Measurements from ENCODE around the gene USF3.
"Not testable (repeated sequence)": the region's sequence is repeated elsewhere in the genome, so short reads cannot be mapped to it uniquely, and the experiment has no call there.

USF3 gene

DNA sequence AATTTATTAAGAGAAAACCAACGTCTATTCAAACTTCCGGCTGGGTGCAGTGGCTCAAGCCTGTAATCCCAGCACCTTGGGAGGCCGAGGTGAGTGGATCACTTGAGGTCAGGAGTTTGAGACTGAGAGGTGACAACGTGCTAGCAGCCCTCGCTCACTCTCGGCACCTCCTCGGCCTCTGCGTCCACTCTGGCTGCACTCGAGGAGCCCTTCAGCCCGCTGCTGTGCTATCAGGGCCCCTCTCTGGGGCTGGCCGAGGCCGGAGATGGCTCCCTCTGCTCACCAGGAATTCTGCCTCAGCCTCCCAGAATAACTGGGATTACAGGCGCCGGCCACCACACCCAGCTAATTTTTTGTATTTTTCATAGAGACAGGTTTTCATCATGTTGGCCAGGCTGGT lies 58.7 kb downstream of the USF3 start:
- FAIRE-seq: no peak
- TF ChIP-seq POLR2AphosphoS5 (IDR thresholded peaks at IDR 0.05; ENCODE audit: low read depth, low read length) (no peak), POLR2A (IDR thresholded peaks at IDR 0.05; ENCODE audit: low read depth, low read length) (no peak), TAF1 (IDR thresholded peaks at IDR 0.05; ENCODE audit: borderline replicate concordance, low read depth, low read length) (no peak)
- DNase-seq (ENCODE audit: insufficient read length): no peak

DNA sequence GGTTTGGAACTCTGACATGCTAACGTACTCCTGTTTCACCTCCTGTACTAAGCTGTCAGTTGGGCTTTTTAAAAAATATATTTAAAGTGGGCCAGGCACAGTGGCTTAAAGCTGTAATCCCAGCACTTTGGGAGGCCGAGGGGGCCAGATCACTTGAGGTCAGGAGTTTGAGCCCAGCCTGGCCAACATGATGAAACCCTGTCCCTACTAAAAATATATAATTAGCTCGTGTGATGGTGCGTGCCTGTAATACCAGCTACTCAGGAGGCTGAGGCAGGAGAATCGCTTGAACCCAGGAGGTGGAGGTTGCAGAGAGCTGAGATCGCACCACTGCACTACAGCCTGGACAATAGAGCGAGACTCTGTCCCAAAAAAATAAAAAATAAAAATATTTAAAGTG lies 60.4 kb downstream of the USF3 start:
- DNase-seq (ENCODE audit: insufficient read length); FAIRE-seq: not testable (repeated sequence)

DNA sequence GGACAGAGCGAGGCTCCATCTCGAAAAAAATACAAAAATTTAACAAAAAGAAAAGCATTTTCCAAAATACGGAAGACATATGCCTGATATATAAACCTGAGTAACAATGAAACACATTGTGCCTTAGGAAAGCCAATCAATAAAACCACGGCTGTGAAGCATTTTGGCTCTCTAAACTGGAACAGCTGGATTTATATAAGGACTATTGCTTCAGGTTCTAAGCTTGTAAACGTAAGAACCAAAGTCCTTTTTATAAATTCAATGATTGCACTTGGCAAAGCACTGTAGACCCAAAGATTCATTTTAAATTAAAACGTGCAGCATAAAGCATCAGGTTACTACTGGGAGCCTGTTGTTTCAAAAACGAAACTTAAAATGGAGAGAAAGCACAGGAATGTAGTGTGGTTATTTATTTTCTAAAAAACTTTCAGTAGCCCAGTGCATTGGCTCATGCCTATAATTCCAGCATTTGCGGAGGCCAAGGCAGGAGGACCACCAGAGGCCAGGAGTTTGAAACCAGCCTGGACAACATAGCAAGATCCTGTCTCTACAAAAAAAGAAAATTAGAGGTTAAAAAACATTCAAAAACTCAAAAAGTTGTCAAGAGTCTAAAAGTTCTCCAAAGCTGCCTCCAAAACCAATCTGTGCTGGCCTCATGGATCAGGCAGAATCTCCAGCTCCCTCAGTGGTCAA lies 61.5 kb downstream of the USF3 start:
- DNase-seq (ENCODE audit: insufficient read length): no peak
- no peak for FAIRE-seq

DNA sequence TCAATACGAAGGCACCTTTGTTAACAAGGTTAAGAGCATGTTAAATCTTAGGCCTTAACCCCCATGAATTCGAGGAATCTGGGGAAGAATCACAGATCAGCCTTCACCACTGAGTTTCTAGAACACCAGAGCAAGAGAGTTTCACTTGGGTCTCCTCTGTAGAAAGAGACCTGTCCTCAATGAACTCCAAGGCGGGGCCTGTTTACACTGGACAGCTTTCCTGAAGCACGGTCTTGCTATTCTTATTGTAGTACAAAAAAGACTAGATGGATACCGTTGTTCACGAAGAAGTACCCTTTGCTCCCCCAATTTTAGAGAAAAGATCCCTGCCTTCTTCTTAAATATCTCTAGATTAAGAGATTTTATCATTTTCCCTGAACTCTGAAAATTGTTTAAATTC lies 64.9 kb downstream of the USF3 start:
- DNase-seq (ENCODE audit: insufficient read length) (no peak), FAIRE-seq (no peak)
- no peak for TF ChIP-seq TAF1 (IDR thresholded peaks at IDR 0.05; ENCODE audit: borderline replicate concordance, low read depth, low read length)
- no peak for TF ChIP-seq POLR2AphosphoS5 (IDR thresholded peaks at IDR 0.05; ENCODE audit: low read depth, low read length)
- no peak for TF ChIP-seq POLR2A (IDR thresholded peaks at IDR 0.05; ENCODE audit: low read depth, low read length)

More for the DNA sequence above, 61.5 kb downstream of the USF3 start:
- no peak for TF ChIP-seq POLR2AphosphoS5 (IDR thresholded peaks at IDR 0.05; ENCODE audit: low read depth, low read length)

DNA sequence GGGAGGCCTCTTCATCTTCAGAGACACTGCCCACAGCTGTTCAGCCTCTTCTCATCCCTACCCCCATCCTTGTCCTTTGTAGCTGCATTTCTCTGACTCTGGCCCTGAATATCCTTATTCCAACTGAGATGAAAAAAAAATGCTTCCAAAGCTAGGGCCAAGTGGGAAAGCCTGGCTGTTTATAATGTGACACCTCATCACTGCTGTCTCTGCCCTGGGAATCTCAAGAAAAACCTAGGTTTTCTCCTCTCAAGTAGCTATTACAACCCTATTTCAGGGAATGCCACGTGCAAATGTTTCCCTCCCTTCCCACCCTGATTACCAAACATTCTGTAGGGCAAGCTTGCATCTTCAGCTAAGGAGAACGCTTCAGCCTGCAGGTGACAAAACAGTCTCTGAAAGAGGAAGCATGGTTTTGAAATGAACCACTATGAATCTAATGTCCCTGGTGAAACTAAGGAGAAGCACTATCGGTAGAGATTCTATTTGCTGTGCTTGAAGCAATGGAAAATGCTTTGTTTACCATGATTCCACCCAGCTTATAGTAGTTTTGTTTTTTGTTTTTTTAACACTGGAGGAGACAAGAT lies 65.4 kb downstream of the USF3 start:
- FAIRE-seq: no peak
- no peak for DNase-seq (ENCODE audit: insufficient read length)
- TF ChIP-seq TAF1 (IDR thresholded peaks at IDR 0.05; ENCODE audit: borderline replicate concordance, low read depth, low read length) (no peak), POLR2AphosphoS5 (IDR thresholded peaks at IDR 0.05; ENCODE audit: low read depth, low read length) (no peak), POLR2A (IDR thresholded peaks at IDR 0.05; ENCODE audit: low read depth, low read length) (no peak)

DNA sequence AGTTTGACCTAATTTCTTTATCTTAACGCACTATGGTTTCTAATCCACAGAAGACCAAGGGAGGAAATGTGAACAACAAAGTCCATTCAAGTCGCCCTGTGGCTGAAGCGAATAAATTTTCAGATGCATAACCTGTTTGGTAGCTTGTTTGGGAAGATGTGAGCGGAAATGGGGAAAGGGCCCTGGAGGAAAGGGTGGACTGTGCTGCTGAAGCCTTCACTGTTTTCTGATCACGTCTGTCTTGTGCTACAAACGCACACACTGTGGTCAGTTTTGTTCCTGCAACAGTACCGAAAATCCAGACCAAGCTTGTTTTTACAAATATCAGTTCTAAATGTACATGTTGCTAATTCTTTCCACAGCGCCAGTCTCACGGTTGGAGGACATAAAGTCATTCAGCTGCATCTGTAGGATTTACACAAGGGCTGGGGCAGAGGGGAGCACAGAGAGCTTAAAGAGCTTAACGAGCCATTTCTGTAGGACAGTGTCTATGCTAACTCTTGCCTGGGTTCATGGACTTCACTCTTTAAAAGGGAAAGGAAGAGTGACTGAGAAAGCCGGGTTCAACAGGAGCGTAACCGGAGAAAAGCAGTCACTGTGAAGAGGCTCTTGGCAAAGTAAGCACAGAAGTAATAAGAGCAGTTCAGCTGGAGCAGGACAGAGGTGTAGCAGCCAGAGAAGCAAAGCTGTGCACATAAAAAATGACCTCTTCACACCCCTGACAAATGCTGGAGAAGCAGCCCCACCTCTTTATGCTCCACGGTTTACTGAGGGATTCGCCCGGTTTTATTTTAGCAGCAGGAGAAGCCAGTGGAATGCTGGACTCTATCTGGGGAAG lies 66.6 kb downstream of the USF3 start:
- FAIRE-seq (no peak), DNase-seq (ENCODE audit: insufficient read length) (no peak)
- TF ChIP-seq TAF1 (IDR thresholded peaks at IDR 0.05; ENCODE audit: borderline replicate concordance, low read depth, low read length): no peak
- TF ChIP-seq POLR2AphosphoS5 (IDR thresholded peaks at IDR 0.05; ENCODE audit: low read depth, low read length): no peak
- no peak for TF ChIP-seq POLR2A (IDR thresholded peaks at IDR 0.05; ENCODE audit: low read depth, low read length)

DNA sequence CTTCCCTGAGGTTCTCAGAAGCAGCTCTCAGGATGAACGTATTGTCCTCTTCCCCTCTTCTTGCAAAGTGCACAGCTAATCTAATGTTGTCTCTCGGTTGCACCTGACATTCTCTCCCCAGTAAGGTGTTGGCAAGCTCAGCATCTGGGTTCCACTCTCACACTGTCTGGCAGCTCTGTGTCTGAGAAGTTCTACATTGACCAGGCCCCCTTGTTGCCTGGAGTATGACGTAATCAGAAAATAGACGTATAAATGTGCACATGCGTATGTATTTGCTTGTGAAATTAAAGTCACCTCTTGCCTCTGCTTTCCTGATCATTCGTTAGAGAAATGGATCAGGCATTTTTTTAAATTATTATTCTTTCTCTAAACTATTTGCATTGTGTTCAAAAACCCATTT lies 67.7 kb downstream of the USF3 start:
- TF ChIP-seq POLR2A (IDR thresholded peaks at IDR 0.05; ENCODE audit: low read depth, low read length) (no peak), POLR2AphosphoS5 (IDR thresholded peaks at IDR 0.05; ENCODE audit: low read depth, low read length) (no peak), TAF1 (IDR thresholded peaks at IDR 0.05; ENCODE audit: borderline replicate concordance, low read depth, low read length) (no peak)
- no peak for DNase-seq (ENCODE audit: insufficient read length)
- no peak for FAIRE-seq

DNA sequence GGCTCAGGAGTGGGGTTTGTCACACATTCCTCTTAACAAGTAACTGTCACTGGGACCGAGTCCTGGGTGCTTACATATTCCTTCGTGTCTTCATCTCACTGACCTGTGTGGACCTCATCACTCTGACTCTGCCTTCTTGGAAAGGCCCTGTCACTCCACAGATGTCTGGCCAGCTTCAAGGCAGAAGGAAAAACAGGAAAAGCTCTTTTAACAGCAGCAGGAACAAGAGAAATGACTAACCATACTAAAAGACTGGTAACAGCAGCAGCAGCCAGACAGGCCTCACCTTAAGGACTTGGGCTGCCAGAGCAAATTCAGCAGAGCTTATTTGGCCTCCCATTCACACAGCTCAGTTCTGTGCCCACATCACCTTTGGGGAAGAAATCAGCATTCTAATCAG lies 68.1 kb downstream of the USF3 start:
- no peak for DNase-seq (ENCODE audit: insufficient read length)

DNA sequence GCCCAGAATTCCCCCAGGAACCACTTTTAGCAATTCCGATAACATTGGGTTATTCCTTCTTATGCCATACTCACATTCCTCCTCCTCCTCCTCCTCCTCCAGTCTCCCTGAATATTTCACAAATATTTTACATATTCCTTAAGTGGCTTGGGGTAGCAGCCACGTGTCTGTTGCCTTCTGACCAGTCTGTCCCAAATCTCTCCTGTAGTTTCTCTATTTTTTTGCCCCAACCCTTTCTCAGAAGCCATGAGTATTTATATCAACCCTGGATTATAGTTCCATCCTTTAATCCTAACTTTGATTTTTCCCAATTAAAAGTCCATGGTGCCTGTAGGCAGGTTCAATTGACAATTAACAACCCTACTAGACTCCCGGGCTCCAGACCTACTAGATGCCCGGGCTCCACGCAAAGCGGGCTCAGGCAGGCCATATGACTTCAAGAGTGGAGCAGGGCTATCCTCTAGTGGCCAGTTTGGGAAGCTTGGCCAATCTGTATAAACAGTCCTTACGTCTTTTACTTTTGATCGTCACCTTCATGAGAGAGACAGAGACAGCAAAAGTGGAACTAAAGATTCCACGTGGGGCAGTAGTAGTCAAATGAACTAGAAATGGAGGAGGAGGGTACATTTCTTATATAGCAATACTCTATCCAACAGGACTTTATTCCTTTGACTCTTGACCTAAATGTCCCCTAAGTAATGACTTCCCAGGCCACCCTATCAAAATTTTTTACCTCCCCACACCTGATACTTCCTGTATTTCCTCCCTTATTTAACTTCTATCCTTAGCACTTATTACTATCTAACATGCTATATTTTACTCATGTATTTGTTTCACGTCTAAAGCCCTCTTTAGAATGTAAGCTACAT lies 69.7 kb downstream of the USF3 start:
- no peak for FAIRE-seq

More for the DNA sequence above, 68.1 kb downstream of the USF3 start:
- no peak for TF ChIP-seq POLR2A (IDR thresholded peaks at IDR 0.05; ENCODE audit: low read depth, low read length)
- TF ChIP-seq POLR2AphosphoS5 (IDR thresholded peaks at IDR 0.05; ENCODE audit: low read depth, low read length): no peak
- no peak for TF ChIP-seq TAF1 (IDR thresholded peaks at IDR 0.05; ENCODE audit: borderline replicate concordance, low read depth, low read length)
- no peak for FAIRE-seq

DNA sequence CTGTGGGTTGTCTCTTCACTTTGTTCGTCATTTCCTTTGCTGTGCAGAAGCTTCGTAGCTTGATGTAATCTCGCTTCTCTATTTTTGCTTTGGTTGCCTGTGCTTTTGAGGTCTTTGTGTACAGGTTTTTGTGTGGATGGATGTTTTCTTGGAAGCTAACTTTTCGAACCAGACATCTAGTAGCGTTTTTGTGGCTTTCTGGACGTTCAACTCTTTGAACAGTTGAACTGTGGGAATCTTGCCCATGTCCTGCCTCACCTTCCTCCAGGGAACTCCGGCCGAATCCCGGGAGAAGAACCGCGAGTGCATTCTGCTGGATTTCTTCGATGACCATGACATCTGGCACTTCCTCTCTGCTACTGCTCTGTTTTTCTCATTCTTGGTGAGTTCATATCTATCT lies 70.6 kb downstream of the USF3 start:
- FAIRE-seq: no peak
- DNase-seq (ENCODE audit: insufficient read length): no peak

More for the DNA sequence above, 69.7 kb downstream of the USF3 start:
- no peak for TF ChIP-seq POLR2AphosphoS5 (IDR thresholded peaks at IDR 0.05; ENCODE audit: low read depth, low read length)
- no peak for TF ChIP-seq POLR2A (IDR thresholded peaks at IDR 0.05; ENCODE audit: low read depth, low read length)
- TF ChIP-seq TAF1 (IDR thresholded peaks at IDR 0.05; ENCODE audit: borderline replicate concordance, low read depth, low read length): no peak
- no peak for DNase-seq (ENCODE audit: insufficient read length)

DNA sequence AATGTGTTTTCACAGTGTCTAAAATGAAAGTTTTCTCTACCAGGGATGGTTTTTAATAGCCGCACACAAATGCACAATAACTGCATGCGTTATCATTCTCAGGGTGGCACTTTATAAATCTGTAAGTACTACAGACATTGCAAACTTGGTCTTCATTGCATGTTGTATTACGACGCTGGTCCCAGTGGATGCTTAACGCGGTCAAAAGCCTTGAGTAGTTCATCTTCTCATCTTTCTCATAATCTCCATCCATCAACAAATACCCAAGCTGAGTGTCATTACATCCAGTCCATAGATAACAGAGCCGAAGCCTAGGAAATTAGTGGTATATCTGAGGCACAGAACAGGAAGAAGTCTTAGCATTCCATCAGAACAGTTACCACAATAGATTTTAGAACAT lies 72.6 kb downstream of the USF3 start:
- DNase-seq (ENCODE audit: insufficient read length): no peak
- TF ChIP-seq TAF1 (IDR thresholded peaks at IDR 0.05; ENCODE audit: borderline replicate concordance, low read depth, low read length) (no peak), POLR2A (IDR thresholded peaks at IDR 0.05; ENCODE audit: low read depth, low read length) (no peak), POLR2AphosphoS5 (IDR thresholded peaks at IDR 0.05; ENCODE audit: low read depth, low read length) (no peak)
- FAIRE-seq: no peak

More for the DNA sequence above, 70.6 kb downstream of the USF3 start:
- TF ChIP-seq POLR2AphosphoS5 (IDR thresholded peaks at IDR 0.05; ENCODE audit: low read depth, low read length) (no peak), POLR2A (IDR thresholded peaks at IDR 0.05; ENCODE audit: low read depth, low read length) (no peak), TAF1 (IDR thresholded peaks at IDR 0.05; ENCODE audit: borderline replicate concordance, low read depth, low read length) (no peak)

Measured in GM12892 (cell line).